Caco-2 (cell line): ENCODE data around the gene KIF1B. TPM values are rescaled to one million over a fixed set of nuclear protein-coding genes. Genes with fewer than 3 reads are reported as not detected.

Experiments used
- BruUV-seq: library from RNA; stranded (reverse); fragments of 400-500 nt; replicated peaks from 2 replicates; lab custom pipeline; 2021; lab: Mats Ljungman, UMichigan
- CTCF ChIA-PET: fragments of 300-600 bp; sonication (Branson Sonifier 250); formaldehyde crosslinking; loops from one replicate; lab custom pipeline; 2022; ENCODE audit warnings: antibody characterized with exemption; lab: Charles Lee
- POLR2A ChIA-PET: fragments of 300-600 bp; sonication (Branson Sonifier 250); formaldehyde crosslinking; loops from one replicate; lab custom pipeline; 2022; ENCODE audit warnings: antibody characterized with exemption; lab: Charles Lee
- DNase-seq, 2 experiments: peaks; one replicate each; pipeline versions ENCODE4 v3.0.0 to v3.0.0-alpha.2; 2020 to 2022
- H3K27me3 ChIP-seq: replicated peaks from 2 replicates; pipeline ENCODE4 v1.6.0; 2011; ENCODE audit warnings: low read length; ENCODE audit not compliant: control insufficient read depth, insufficient read depth
- H3K36me3 ChIP-seq: 2 replicates; pipeline ENCODE4 v1.5.1; 2011; ENCODE audit warnings: low read length; ENCODE audit not compliant: control insufficient read depth, insufficient read depth
- H3K4me1 ChIP-seq: fragments of 250-450 bp; sonication (Bioruptor Pico); 2 replicates; pipeline ENCODE4 v1.5.1; 2020; ENCODE audit warnings: mild to moderate bottlenecking
- H3K4me3 ChIP-seq: 2 replicates; pipeline ENCODE4 v1.5.1; 2011; ENCODE audit warnings: low read depth, mild to moderate bottlenecking, control low read depth, low read length
- H3K9me3 ChIP-seq: fragments of 250-450 bp; sonication (Bioruptor Pico); 2 replicates; pipeline ENCODE4 v1.5.1; 2020; ENCODE audit warnings: mild to moderate bottlenecking, moderate library complexity
- H3K27ac Mint-ChIP-seq: one replicate; pipeline ENCODE4 v1.8.0; 2022; ENCODE audit warnings: mixed read lengths; ENCODE audit not compliant: unreplicated experiment
- H3K27me3 Mint-ChIP-seq: one replicate; pipeline ENCODE4 v1.8.0; 2022; ENCODE audit warnings: mixed read lengths; ENCODE audit not compliant: insufficient read depth, unreplicated experiment
- H3K36me3 Mint-ChIP-seq: one replicate; pipeline ENCODE4 v1.8.0; 2022; ENCODE audit warnings: mild to moderate bottlenecking, mixed read lengths; ENCODE audit not compliant: insufficient read depth, unreplicated experiment
- H3K4me1 Mint-ChIP-seq: one replicate; pipeline ENCODE4 v1.8.0; 2022; ENCODE audit warnings: low read depth, mixed read lengths; ENCODE audit not compliant: unreplicated experiment
- H3K4me3 Mint-ChIP-seq: one replicate; pipeline ENCODE4 v1.8.0; 2022; ENCODE audit warnings: mild to moderate bottlenecking, moderate library complexity, mixed read lengths; ENCODE audit not compliant: unreplicated experiment
- H3K9me3 Mint-ChIP-seq: one replicate; pipeline ENCODE4 v1.8.0; 2022; ENCODE audit warnings: mixed read lengths; ENCODE audit not compliant: unreplicated experiment
- CTCF ChIP-seq, 2 experiments: fragments of 200-600 bp in 1 of 2; IDR thresholded peaks; 1 replicate in 1 of 2; 2 replicates in 1 of 2; pipeline versions ENCODE4 v1.5.1 to v1.8.0; 2011 to 2022; ENCODE audit warnings: antibody characterized with exemption in 1 of 2, control low read depth in 1 of 2, inconsistent platforms in 1 of 2, low read depth in 1 of 2, low read length in 1 of 2, mild to moderate bottlenecking in 1 of 2, moderate library complexity in 1 of 2; ENCODE audit not compliant: insufficient read depth in 1 of 2, severe bottlenecking in 1 of 2, unreplicated experiment in 1 of 2
- intact Hi-C: fragments of 100-400 bp; cut with micrococcal nuclease; formaldehyde crosslinking; loops from one replicate; pipeline ENCODE4 v1.10.0; 2022; ENCODE audit not compliant: unreplicated experiment
- total RNA-seq: library from RNA; stranded (reverse); gene quantifications from 2 replicates; pipeline ENCODE4 v1.2.3, GENCODE V29; 2022

KIF1B gene
- total RNA-seq, 1 experiment from 2014 or later: 41.1 TPM

DNA sequence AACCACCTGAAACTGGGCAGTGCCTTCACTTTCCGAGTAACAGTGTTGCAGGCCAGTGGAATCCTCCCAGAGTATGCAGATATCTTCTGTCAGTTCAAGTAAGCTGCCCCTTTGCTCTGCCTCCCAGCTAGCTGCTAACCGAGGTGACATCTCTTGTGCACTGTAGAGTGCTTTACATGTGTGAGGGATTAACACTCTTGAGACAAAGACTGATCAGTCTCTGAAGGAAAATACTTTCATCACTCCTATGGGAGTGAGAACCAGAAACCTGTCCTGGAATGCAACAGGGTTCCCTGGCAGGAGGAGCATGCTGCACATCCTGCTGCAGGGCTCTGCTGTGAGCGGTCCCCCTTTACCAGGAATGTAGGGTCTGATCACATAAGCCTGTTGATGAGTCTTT, 127.1 kb downstream of the KIF1B start:
- ChIA-PET CTCF (no interaction called here), POLR2A (no interaction called here)
- peaks cover 12% of the 10 kb centered on the region for H3K36me3 Mint-ChIP-seq
- peaks cover 1% of the 10 kb centered on the region; the same call in 1 of the 2 replicates for H3K36me3 ChIP-seq
- H3K9me3 ChIP-seq: no peaks in the 10 kb centered on the region
- no peak overlapping the region for H3K4me3 ChIP-seq
- peaks cover 15% of the 10 kb centered on the region for H3K4me1 Mint-ChIP-seq
- peaks cover 10% of the 10 kb centered on the region; the same call in 1 of the 2 replicates for H3K4me1 ChIP-seq
- no peak for TF ChIP-seq CTCF (IDR thresholded peaks at IDR 0.05; ENCODE audit: insufficient read depth in 1 of 2, low read depth in 1 of 2, low read length in 1 of 2, severe bottlenecking in 1 of 2, unreplicated experiment in 1 of 2)
- H3K27ac Mint-ChIP-seq: no peak overlapping the region
- no peak overlapping the region for H3K4me3 Mint-ChIP-seq
- no peaks in the 10 kb centered on the region for H3K27me3 Mint-ChIP-seq
- H3K9me3 Mint-ChIP-seq: no peaks in the 10 kb centered on the region
- BruUV-seq: no TSS peak
- no peaks in the 10 kb centered on the region for H3K27me3 ChIP-seq
- intact Hi-C loops: no loop called here
- no peak for DNase-seq

DNA sequence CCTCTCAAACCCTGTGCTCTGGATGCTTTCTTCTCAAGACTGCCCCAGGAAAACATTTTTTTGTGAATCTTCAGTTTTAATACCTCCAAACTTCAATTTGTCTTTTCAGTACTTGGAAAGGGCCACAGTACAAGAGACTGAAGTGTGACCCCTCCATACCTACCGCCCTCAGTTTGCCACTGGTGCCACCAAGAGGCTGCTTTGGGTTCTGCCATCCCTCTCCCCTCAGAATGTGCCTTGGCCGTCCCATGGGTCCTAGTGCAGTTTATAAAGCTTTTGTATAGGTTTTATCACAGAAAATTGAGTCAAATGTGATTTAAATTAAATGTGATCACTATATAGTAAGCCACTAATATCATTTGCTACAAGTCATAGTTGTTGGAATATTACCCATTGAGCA, 127.7 kb downstream of the KIF1B start:
- peak; percentile 41 to 55 for DNase-seq
- H3K9me3 ChIP-seq: no peaks in the 10 kb centered on the region
- POLR2A ChIA-PET: no interaction called here
- peaks cover 10% of the 10 kb centered on the region; the same call in 1 of the 2 replicates for H3K4me1 ChIP-seq
- no peaks in the 10 kb centered on the region for H3K27me3 Mint-ChIP-seq
- intact Hi-C loops: loop anchor here (2.0 kb wide), 1 partner anchor 127 kb away; the partner anchor contains the start of gene KIF1B
- H3K27me3 ChIP-seq: no peaks in the 10 kb centered on the region
- no peak overlapping the region for H3K4me3 Mint-ChIP-seq
- H3K36me3 ChIP-seq: peaks cover 1% of the 10 kb centered on the region; the same call in 1 of the 2 replicates
- BruUV-seq: no TSS peak
- CTCF ChIA-PET: interaction anchor here (0.6 kb wide), 2 partner anchors 297 to 321 kb away, joined by 3 to 5 read pairs; no protein-coding TSS in a partner anchor
- peaks cover 14% of the 10 kb centered on the region for H3K36me3 Mint-ChIP-seq
- peaks cover 15% of the 10 kb centered on the region for H3K4me1 Mint-ChIP-seq
- no peaks in the 10 kb centered on the region for H3K9me3 Mint-ChIP-seq
- H3K27ac Mint-ChIP-seq: no peak overlapping the region
- peak; percentile 71 to 90 for TF ChIP-seq CTCF (IDR thresholded peaks at IDR 0.05; ENCODE audit: insufficient read depth in 1 of 2, low read depth in 1 of 2, low read length in 1 of 2, severe bottlenecking in 1 of 2, unreplicated experiment in 1 of 2)
- H3K4me3 ChIP-seq: no peak overlapping the region

GRCh38 chr1:10338611-10339010, 128.2 kb downstream of the KIF1B start:
- Mint-ChIP-seq H3K27me3 (no peaks in the 10 kb centered on the region), H3K9me3 (no peaks in the 10 kb centered on the region), H3K4me1 (peaks cover 15% of the 10 kb centered on the region), H3K36me3 (peaks cover 18% of the 10 kb centered on the region), H3K4me3 (no peak overlapping the region), H3K27ac (no peak overlapping the region)
- Histone ChIP-seq H3K4me1 (peaks cover 10% of the 10 kb centered on the region; the same call in 1 of the 2 replicates), H3K27me3 (no peaks in the 10 kb centered on the region), H3K36me3 (peaks cover 1% of the 10 kb centered on the region; the same call in 1 of the 2 replicates), H3K9me3 (no peaks in the 10 kb centered on the region), H3K4me3 (no peak overlapping the region)
- TF ChIP-seq CTCF (IDR thresholded peaks at IDR 0.05; ENCODE audit: insufficient read depth in 1 of 2, low read depth in 1 of 2, low read length in 1 of 2, severe bottlenecking in 1 of 2, unreplicated experiment in 1 of 2): no peak
- ChIA-PET POLR2A (no interaction called here), CTCF (interaction anchor here (0.6 kb wide), 2 partner anchors 298 to 322 kb away, joined by 3 to 5 read pairs; no protein-coding TSS in a partner anchor)
- intact Hi-C loops: loop anchor here (2.0 kb wide), 1 partner anchor 128 kb away; the partner anchor contains the start of gene KIF1B
- BruUV-seq: no TSS peak
- DNase-seq: peak in 1 of 2 experiments; percentile 20
